Endothelial cell of umbilical vein (primary cell): Measurements from ENCODE around the gene SBK3. TPM values are rescaled to one million over a fixed set of nuclear protein-coding genes. Genes with fewer than 3 reads are reported as not detected.

Experiments
- BruUV-seq: library from RNA; stranded (reverse); fragments of 400-500 nt; replicated peaks from 2 replicates; lab custom pipeline; 2021; lab: Mats Ljungman, UMichigan
- CTCF ChIA-PET: fragments of 300-600, 350-600 bp; sonication (Branson Sonifier 250); formaldehyde crosslinking; loops from one replicate; lab custom pipeline; 2021; ENCODE audit warnings: antibody characterized with exemption, inconsistent platforms; lab: Charles Lee
- POLR2A ChIA-PET: fragments of 300-600, 350-600 bp; sonication (Branson Sonifier 250); formaldehyde crosslinking; loops from one replicate; lab custom pipeline; 2021; ENCODE audit warnings: antibody characterized with exemption, inconsistent platforms; lab: Charles Lee
- DNase-seq: peaks from one replicate; pipeline ENCODE4 v3.0.0-alpha.2; 2011; ENCODE audit warnings: low read depth, low spot score
- FAIRE-seq: peaks from 2 replicates; lab custom pipeline; 2011; peaks lifted over from hg19 to GRCh38; lab: Jason Lieb, UNC
- H2AFZ ChIP-seq: 2 replicates; pipeline ENCODE4 v1.6.0; 2012; ENCODE audit warnings: low read depth, low read length, control low read depth, inconsistent platforms
- H3K27ac ChIP-seq: 2 replicates; pipeline ENCODE4 v1.5.1; 2011; ENCODE audit warnings: low read depth, mild to moderate bottlenecking, control low read depth, low read length, moderate library complexity; ENCODE audit not compliant: insufficient read depth
- H3K27me3 ChIP-seq, 2 experiments: 2 replicates each; pipeline versions ENCODE4 v1.6.0 to v1.6.1; 2011; ENCODE audit warnings: low read length in 2 of 2, mixed read lengths in 1 of 2; ENCODE audit not compliant: control insufficient read depth in 2 of 2, insufficient read depth in 2 of 2
- H3K36me3 ChIP-seq, 2 experiments: 2 replicates in 1 of 2; 3 replicates in 1 of 2; pipeline ENCODE4 v1.5.1; 2011; ENCODE audit warnings: low read length in 2 of 2, mild to moderate bottlenecking in 1 of 2, moderate library complexity in 1 of 2; ENCODE audit not compliant: control insufficient read depth in 2 of 2, insufficient read depth in 2 of 2; ENCODE audit errors: extremely low read depth in 1 of 2
- H3K4me1 ChIP-seq: 3 replicates; pipeline ENCODE4 v1.5.1; 2011; ENCODE audit warnings: mild to moderate bottlenecking, low read length; ENCODE audit not compliant: control insufficient read depth, insufficient read depth; ENCODE audit errors: extremely low read depth
- H3K4me2 ChIP-seq: 2 replicates; pipeline ENCODE4 v1.6.1; 2011; ENCODE audit warnings: low read length, control low read depth, mixed read lengths; ENCODE audit not compliant: insufficient read depth
- H3K4me3 ChIP-seq, 3 experiments: fragments of 200-600 bp in 1 of 3; sonication (generic), shearing (Covaris generic) in 1 of 3; replicated peaks in 1 of 3; 2 replicates each; pipeline ENCODE4 v1.5.1; 2011 to 2016; ENCODE audit warnings: control low read depth in 3 of 3, low read length in 3 of 3, mild to moderate bottlenecking in 2 of 3, inconsistent platforms in 1 of 3, low read depth in 1 of 3, moderate library complexity in 1 of 3; ENCODE audit not compliant: insufficient read depth in 1 of 3
- H3K79me2 ChIP-seq: 2 replicates; pipeline ENCODE4 v1.6.0; 2012; ENCODE audit warnings: low read length, inconsistent platforms; ENCODE audit not compliant: control insufficient read depth, insufficient read depth
- H3K9ac ChIP-seq: replicated peaks from 2 replicates; pipeline ENCODE3; 2011; ENCODE audit warnings: low read length, control low read depth; ENCODE audit not compliant: insufficient read depth; ENCODE audit errors: extremely low read depth
- H3K9me1 ChIP-seq: replicated peaks from 3 replicates; pipeline ENCODE4 v1.6.0; 2011; ENCODE audit warnings: mild to moderate bottlenecking, low read length; ENCODE audit not compliant: control insufficient read depth, insufficient read depth; ENCODE audit errors: extremely low read depth
- H3K9me3 ChIP-seq: replicated peaks from 2 replicates; pipeline ENCODE4 v1.5.1; 2012; ENCODE audit warnings: low read length, inconsistent platforms; ENCODE audit not compliant: control insufficient read depth, insufficient read depth
- H4K20me1 ChIP-seq: replicated peaks from 2 replicates; pipeline ENCODE3; 2011; ENCODE audit warnings: mild to moderate bottlenecking, low read length; ENCODE audit not compliant: control insufficient read depth, insufficient read depth; ENCODE audit errors: extremely low read depth
- CTCF ChIP-seq, 2 donors: IDR thresholded peaks; 1 replicate in 1 of 2; 2 replicates in 1 of 2; pipeline ENCODE4 v1.5.1; 2011; ENCODE audit warnings: low read length in 2 of 2, mild to moderate bottlenecking in 2 of 2, moderate library complexity in 2 of 2, control low read depth in 1 of 2, inconsistent platforms in 1 of 2, low read depth in 1 of 2; ENCODE audit not compliant: insufficient read depth in 1 of 2; ENCODE audit errors: extremely low read depth in 1 of 2
- EZH2 ChIP-seq: IDR thresholded peaks from 2 replicates; pipeline ENCODE4 v1.6.1; 2012; ENCODE audit warnings: borderline replicate concordance, low read depth, mild to moderate bottlenecking, moderate library complexity, low read length, inconsistent platforms; ENCODE audit not compliant: severe bottlenecking
- GATA2 ChIP-seq: IDR thresholded peaks from 2 replicates; pipeline ENCODE4 v1.7.0; 2011; ENCODE audit warnings: low read depth, mild to moderate bottlenecking, moderate library complexity, mixed read lengths, low read length; ENCODE audit not compliant: insufficient read length, insufficient read depth
- JUN ChIP-seq: IDR thresholded peaks from 2 replicates; pipeline ENCODE4 v1.6.1; 2011; ENCODE audit warnings: borderline replicate concordance, low read depth; ENCODE audit not compliant: insufficient read length, insufficient read depth
- MAX ChIP-seq: IDR thresholded peaks from 2 replicates; pipeline ENCODE4 v1.6.1; 2011; ENCODE audit not compliant: insufficient read depth, insufficient read length
- MYC ChIP-seq: IDR thresholded peaks from one replicate; pipeline ENCODE4 v1.6.1; 2011; ENCODE audit warnings: mild to moderate bottlenecking, low read depth, low read length
- POLR2A ChIP-seq: IDR thresholded peaks from 2 replicates; pipeline ENCODE4 v1.6.1; 2012; ENCODE audit warnings: low read depth, mild to moderate bottlenecking, control low read depth, low read length
- POLR2AphosphoS5 ChIP-seq: IDR thresholded peaks from 2 replicates; pipeline ENCODE4 v1.6.1; 2012; ENCODE audit warnings: low read depth, mild to moderate bottlenecking, control low read depth, low read length, moderate library complexity; ENCODE audit not compliant: insufficient read depth
- dilution Hi-C: fragments of 300-500 bp; cut with MboI; formaldehyde crosslinking; loops from one replicate; pipeline ENCODE4 v1.15.0; 2019; ENCODE audit warnings: low sequenced_read_pairs; ENCODE audit not compliant: extremely low pct_ligation_motif_present
- intact Hi-C: fragments of 100-400 bp; cut with micrococcal nuclease; formaldehyde crosslinking; loops from one replicate; pipeline ENCODE4 v1.10.0; 2022
- polyA plus RNA-seq, 4 experiments: library from polyadenylated mRNA; depleted of rRNA in 3 of 4; stranded (reverse) in 3 of 4; unstranded in 1 of 4; fragments of >200 nt; gene quantifications; 2 replicates each; pipeline versions ENCODE4 v1.2.1 to v1.2.3, GENCODE V29; 2011 to 2012; ENCODE audit warnings: missing spikeins in 1 of 4
- total RNA-seq: library from RNA; stranded (reverse); gene quantifications from 2 replicates; pipeline ENCODE4 v1.2.3, GENCODE V29; 2021

Gene SBK3
- total and polyA plus RNA-seq, 2 donors (not counting 3 experiments of a cell fraction or from before 2014, with no cell fraction given), result 0.18 to 0.62 TPM

- CTCF ChIA-PET, result interaction anchor here (1.6 kb wide), 1 partner anchor 70 kb away, joined by 7 read pairs; the partner anchor contains the start of gene ZNF865
These were observed 9.0 kb downstream of the SBK3 start for GRCh38 chr19:55536366-55536765.

More at GRCh38 chr19:55536366-55536765, 9.0 kb downstream of the SBK3 start:
- H3K4me1 ChIP-seq, result no peaks in the 10 kb centered on the region
- H2AFZ ChIP-seq, result no peak overlapping the region
- DNase-seq, result no peak
- H3K9me1 ChIP-seq, result no peaks in the 10 kb centered on the region
- no peak for FAIRE-seq
- H3K9me3 ChIP-seq, result no peaks in the 10 kb centered on the region
- intact Hi-C loops, result no loop called here
- BruUV-seq, result no TSS peak
- no peak overlapping the region for H3K4me2 ChIP-seq
- no peak for TF ChIP-seq POLR2A
- TF ChIP-seq EZH2, result no peak
- TF ChIP-seq JUN, result no peak
- no peak for TF ChIP-seq MYC
- no peak for TF ChIP-seq GATA2
- TF ChIP-seq POLR2AphosphoS5, result no peak
- no peak for TF ChIP-seq CTCF (IDR thresholded peaks at IDR 0.05; ENCODE audit: extremely low read depth in 1 of 2, insufficient read depth in 1 of 2, low read depth in 1 of 2, low read length in 2 of 2)
- TF ChIP-seq MAX, result no peak
- no peak overlapping the region for H3K9ac ChIP-seq
- POLR2A ChIA-PET, result no interaction called here
- H3K4me3 ChIP-seq, result no peak overlapping the region
- no peak overlapping the region for H3K27ac ChIP-seq
- dilution Hi-C loops, result no loop called here
- no peaks in the 10 kb centered on the region for H3K79me2 ChIP-seq
- no peaks in the 10 kb centered on the region for H4K20me1 ChIP-seq
- no peaks in the 10 kb centered on the region for H3K36me3 ChIP-seq
- no peaks in the 10 kb centered on the region for H3K27me3 ChIP-seq
